NCI-H524 treated with DMSO at 0.1 percent for 48 hours (cell line): ENCODE results near the gene SHISA7.
"Not testable (repeated sequence)": the region's sequence is repeated elsewhere in the genome, so short reads cannot be mapped to it uniquely, and the experiment has no call there.

ENCODE experiments used
- DNase-seq: peaks from one replicate; lab custom pipeline; 2025; lab: John Stamatoyannopoulos, UW

Gene SHISA7

GRCh38 chr19:55463583-55464031, 20.5 kb upstream of the SHISA7 start:
- no peak for DNase-seq

- DNase-seq, result no peak
These were observed 19.6 kb upstream of the SHISA7 start for GRCh38 chr19:55462722-55463121.

GRCh38 chr19:55461974-55462626, 19.0 kb upstream of the SHISA7 start:
- no peak for DNase-seq

GRCh38 chr19:55461259-55461973, 18.3 kb upstream of the SHISA7 start, which contains the start of gene ISOC2:
Gene ISOC2, minus strand, starts transcription at chr19:55461642. Its CDS starts 5,156 bp downstream, at chr19:55456486.
- peak; percentile 57 for DNase-seq

- DNase-seq, result no peak
These were observed 17.7 kb upstream of the SHISA7 start for GRCh38 chr19:55460670-55461258.

- no peak for DNase-seq
These were observed 17.0 kb upstream of the SHISA7 start for GRCh38 chr19:55459950-55460657.

- no peak for DNase-seq
These were observed 16.4 kb upstream of the SHISA7 start for GRCh38 chr19:55459551-55459949.

GRCh38 chr19:55457683-55458457, 14.8 kb upstream of the SHISA7 start:
- no peak for DNase-seq

GRCh38 chr19:55456347-55456746, 13.2 kb upstream of the SHISA7 start:
- DNase-seq, result no peak

GRCh38 chr19:55455576-55456235, 12.6 kb upstream of the SHISA7 start:
- no peak for DNase-seq

- DNase-seq, result no peak
These were observed 11.7 kb upstream of the SHISA7 start for GRCh38 chr19:55454787-55455243.

GRCh38 chr19:55453511-55454260, 10.6 kb upstream of the SHISA7 start:
- DNase-seq, result no peak

GRCh38 chr19:55452749-55453346, 9.7 kb upstream of the SHISA7 start:
- DNase-seq, result peak; percentile 87

- no peak for DNase-seq
These were observed 9.1 kb upstream of the SHISA7 start for GRCh38 chr19:55451965-55452748.

GRCh38 chr19:55451163-55451964, 8.3 kb upstream of the SHISA7 start:
- no peak for DNase-seq

- no peak for DNase-seq
These were observed 6.4 kb upstream of the SHISA7 start for GRCh38 chr19:55449469-55449868.

GRCh38 chr19:55448175-55448490, 5.0 kb upstream of the SHISA7 start:
- DNase-seq, result not testable (repeated sequence)

GRCh38 chr19:55447421-55448174, 4.5 kb upstream of the SHISA7 start:
- DNase-seq, result no peak
